HepG2 (cell line): Measurements from ENCODE around the gene CENPB. TPM values are rescaled to one million over a fixed set of nuclear protein-coding genes. Genes with fewer than 3 reads are reported as not detected.

ENCODE experiments used
- DNMT1 ChIP-seq: sonication (generic); formaldehyde crosslinking; IDR thresholded peaks from 2 replicates; pipeline ENCODE4 v1.5.1; 2020; ENCODE audit warnings: mild to moderate bottlenecking, missing genetic modification reagents
- HOXA3 ChIP-seq: sonication (generic); formaldehyde crosslinking; IDR thresholded peaks from 2 replicates; pipeline ENCODE4 v1.5.0; 2020; ENCODE audit warnings: missing genetic modification reagents
- NFIC ChIP-seq: IDR thresholded peaks from 2 replicates; pipeline ENCODE4 v1.6.1; 2012; ENCODE audit warnings: mild to moderate bottlenecking, low read length, inconsistent platforms
- THRA ChIP-seq: sonication (generic); formaldehyde crosslinking; IDR thresholded peaks from 2 replicates; pipeline ENCODE4 v1.4.0; 2020; ENCODE audit warnings: missing genetic modification reagents, borderline replicate concordance
- ZBTB40 ChIP-seq, 2 experiments: fragments of 450-650 bp in 1 of 2; sonication (generic) in 1 of 2; formaldehyde crosslinking in 1 of 2; IDR thresholded peaks; 2 replicates each; pipeline versions ENCODE4 v1.6.1 to v1.8.0; 2016 to 2022; ENCODE audit warnings: antibody characterized with exemption in 1 of 2, mild to moderate bottlenecking in 1 of 2, missing genetic modification reagents in 1 of 2
- ZNF274 ChIP-seq: sonication (generic); formaldehyde crosslinking; IDR thresholded peaks from 2 replicates; pipeline ENCODE4 v1.5.1; 2020; ENCODE audit warnings: mild to moderate bottlenecking, missing genetic modification reagents
- ZNF552 ChIP-seq: sonication (generic); formaldehyde crosslinking; IDR thresholded peaks from 2 replicates; pipeline ENCODE4 v1.9.0; 2022; ENCODE audit warnings: missing genetic modification reagents, mild to moderate bottlenecking, borderline replicate concordance
- ZNF775 ChIP-seq: sonication (generic); formaldehyde crosslinking; IDR thresholded peaks from 2 replicates; pipeline ENCODE4 v1.4.0; 2020; ENCODE audit warnings: missing genetic modification reagents, mild to moderate bottlenecking, moderate library complexity, borderline replicate concordance
- polyA plus RNA-seq, 8 experiments: library from polyadenylated mRNA; depleted of rRNA in 3 of 8; stranded (reverse) in 7 of 8; unstranded in 1 of 8; fragments of >200 nt; fragmentation: Illumina TruSeq in 4 of 8; extraction: Trizol in 4 of 8; gene quantifications; 2 replicates each; pipeline versions ENCODE4 v1.2.1 to v1.2.3, GENCODE V29; 2011 to 2016; ENCODE audit warnings: low read depth in 4 of 8, missing spikeins in 1 of 8, mixed read lengths in 1 of 8; ENCODE audit not compliant: insufficient read depth in 1 of 8
- total RNA-seq, 5 experiments: library from RNA; depleted of rRNA; stranded (reverse); fragments of >200 nt; fragmentation: Illumina TruSeq; extraction: Trizol; gene quantifications; 2 replicates each; pipeline ENCODE4 v1.2.3, GENCODE V29; 2016; ENCODE audit warnings: low read depth in 1 of 5
- TF ChIP-seq, protein P1 (sequence below): sonication (generic); formaldehyde crosslinking; conservative IDR thresholded peaks from 2 replicates; pipeline ENCODE4 v1.4.0; 2020; ENCODE audit warnings: missing genetic modification reagents
- TF ChIP-seq, protein P2 (sequence below): IDR thresholded peaks from 2 replicates; pipeline ENCODE4 v1.4.0; 2020; ENCODE audit warnings: mild to moderate bottlenecking, missing genetic modification reagents

The CENPB gene
- total and polyA plus RNA-seq, 2 of the 13 experiments (the other 11 are each of a cell fraction or from before 2014, with no cell fraction given), result 10.4 to 54.5 TPM

DNA sequence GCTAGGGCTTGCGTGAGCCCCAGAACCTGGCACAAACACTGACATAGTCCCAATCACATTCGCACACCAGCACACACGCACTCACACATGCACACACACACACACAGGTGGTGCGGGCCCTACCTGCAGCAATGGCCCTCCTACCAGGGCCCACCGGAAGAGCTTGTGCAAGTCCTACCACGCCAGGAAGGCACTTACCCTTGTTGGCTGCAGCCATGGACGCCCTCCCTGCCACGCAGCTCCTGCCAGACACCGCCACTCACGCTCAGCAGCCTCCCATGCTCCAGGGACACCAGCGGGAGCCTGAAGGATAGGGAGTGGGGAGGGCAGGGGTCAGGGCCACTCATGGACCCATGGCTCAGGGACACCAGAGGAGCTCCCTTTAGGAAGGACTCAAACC is 26.7 kb downstream of the CENPB start (continued):
- TF ChIP-seq ZBTB40 (IDR thresholded peaks at IDR 0.05) (no peak), ZBTB40 (CRISPR knock-in tag; IDR thresholded peaks at IDR 0.05) (no peak), ZNF775 (CRISPR knock-in tag) (no peak), HOXA3 (CRISPR knock-in tag) (peak; percentile 12; the same call in 1 of the 2 replicates), NFIC (no peak), ZNF274 (CRISPR knock-in tag) (no peak), DNMT1 (CRISPR knock-in tag) (no peak), ZNF552 (CRISPR knock-in tag) (no peak), THRA (CRISPR knock-in tag) (no peak)
- TF ChIP-seq, protein P1, sequence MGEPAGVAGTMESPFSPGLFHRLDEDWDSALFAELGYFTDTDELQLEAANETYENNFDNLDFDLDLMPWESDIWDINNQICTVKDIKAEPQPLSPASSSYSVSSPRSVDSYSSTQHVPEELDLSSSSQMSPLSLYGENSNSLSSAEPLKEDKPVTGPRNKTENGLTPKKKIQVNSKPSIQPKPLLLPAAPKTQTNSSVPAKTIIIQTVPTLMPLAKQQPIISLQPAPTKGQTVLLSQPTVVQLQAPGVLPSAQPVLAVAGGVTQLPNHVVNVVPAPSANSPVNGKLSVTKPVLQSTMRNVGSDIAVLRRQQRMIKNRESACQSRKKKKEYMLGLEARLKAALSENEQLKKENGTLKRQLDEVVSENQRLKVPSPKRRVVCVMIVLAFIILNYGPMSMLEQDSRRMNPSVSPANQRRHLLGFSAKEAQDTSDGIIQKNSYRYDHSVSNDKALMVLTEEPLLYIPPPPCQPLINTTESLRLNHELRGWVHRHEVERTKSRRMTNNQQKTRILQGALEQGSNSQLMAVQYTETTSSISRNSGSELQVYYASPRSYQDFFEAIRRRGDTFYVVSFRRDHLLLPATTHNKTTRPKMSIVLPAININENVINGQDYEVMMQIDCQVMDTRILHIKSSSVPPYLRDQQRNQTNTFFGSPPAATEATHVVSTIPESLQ (CRISPR knock-in tag), result no peak
- TF ChIP-seq, protein P2, sequence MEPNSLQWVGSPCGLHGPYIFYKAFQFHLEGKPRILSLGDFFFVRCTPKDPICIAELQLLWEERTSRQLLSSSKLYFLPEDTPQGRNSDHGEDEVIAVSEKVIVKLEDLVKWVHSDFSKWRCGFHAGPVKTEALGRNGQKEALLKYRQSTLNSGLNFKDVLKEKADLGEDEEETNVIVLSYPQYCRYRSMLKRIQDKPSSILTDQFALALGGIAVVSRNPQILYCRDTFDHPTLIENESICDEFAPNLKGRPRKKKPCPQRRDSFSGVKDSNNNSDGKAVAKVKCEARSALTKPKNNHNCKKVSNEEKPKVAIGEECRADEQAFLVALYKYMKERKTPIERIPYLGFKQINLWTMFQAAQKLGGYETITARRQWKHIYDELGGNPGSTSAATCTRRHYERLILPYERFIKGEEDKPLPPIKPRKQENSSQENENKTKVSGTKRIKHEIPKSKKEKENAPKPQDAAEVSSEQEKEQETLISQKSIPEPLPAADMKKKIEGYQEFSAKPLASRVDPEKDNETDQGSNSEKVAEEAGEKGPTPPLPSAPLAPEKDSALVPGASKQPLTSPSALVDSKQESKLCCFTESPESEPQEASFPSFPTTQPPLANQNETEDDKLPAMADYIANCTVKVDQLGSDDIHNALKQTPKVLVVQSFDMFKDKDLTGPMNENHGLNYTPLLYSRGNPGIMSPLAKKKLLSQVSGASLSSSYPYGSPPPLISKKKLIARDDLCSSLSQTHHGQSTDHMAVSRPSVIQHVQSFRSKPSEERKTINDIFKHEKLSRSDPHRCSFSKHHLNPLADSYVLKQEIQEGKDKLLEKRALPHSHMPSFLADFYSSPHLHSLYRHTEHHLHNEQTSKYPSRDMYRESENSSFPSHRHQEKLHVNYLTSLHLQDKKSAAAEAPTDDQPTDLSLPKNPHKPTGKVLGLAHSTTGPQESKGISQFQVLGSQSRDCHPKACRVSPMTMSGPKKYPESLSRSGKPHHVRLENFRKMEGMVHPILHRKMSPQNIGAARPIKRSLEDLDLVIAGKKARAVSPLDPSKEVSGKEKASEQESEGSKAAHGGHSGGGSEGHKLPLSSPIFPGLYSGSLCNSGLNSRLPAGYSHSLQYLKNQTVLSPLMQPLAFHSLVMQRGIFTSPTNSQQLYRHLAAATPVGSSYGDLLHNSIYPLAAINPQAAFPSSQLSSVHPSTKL (CRISPR knock-in tag), result no peak
